ENCODE measurements around the gene MYT1. TPM values are rescaled to one million over a fixed set of nuclear protein-coding genes. Genes with fewer than 3 reads are reported as not detected.
"Not testable (repeated sequence)": the region's sequence is repeated elsewhere in the genome, so short reads cannot be mapped to it uniquely, and the experiment has no call there.

MYT1 gene
- total RNA-seq, 1 donor from 2014 or later, result 2.9 TPM

DNA sequence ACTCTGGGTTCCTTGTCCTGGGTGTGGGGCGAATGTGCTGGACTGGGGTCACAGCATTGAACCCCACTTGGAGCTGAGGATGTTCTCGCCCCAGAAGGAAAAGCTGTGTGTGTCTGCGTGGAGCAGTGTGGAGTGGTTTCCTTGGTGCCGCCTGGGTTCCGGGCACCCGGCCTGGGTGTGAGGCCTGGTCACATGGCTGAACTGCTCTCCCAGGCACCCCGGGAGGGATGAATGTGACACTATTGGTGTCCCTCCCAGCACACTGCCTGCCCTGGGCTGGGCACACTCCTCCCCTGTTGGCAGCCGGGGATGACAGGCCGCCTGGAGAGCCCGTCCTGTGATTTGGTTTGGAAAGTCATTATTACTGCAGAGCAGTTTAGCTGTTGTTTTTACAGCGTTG is 12.3 kb downstream of the MYT1 start:
- Mint-ChIP-seq H3K4me3 (no peak overlapping the region), H3K36me3 (no peaks in the 10 kb centered on the region), H3K9me3 (peaks cover 8% of the 10 kb centered on the region), H3K4me1 (ENCODE audit: unreplicated experiment) (peaks cover 4% of the 10 kb centered on the region), H3K27me3 (peaks cover 31% of the 10 kb centered on the region), H3K27ac (no peak overlapping the region)
- DNase-seq (ENCODE audit: extremely low spot score, unreplicated experiment), result no peak
- TF ChIP-seq, protein P1, sequence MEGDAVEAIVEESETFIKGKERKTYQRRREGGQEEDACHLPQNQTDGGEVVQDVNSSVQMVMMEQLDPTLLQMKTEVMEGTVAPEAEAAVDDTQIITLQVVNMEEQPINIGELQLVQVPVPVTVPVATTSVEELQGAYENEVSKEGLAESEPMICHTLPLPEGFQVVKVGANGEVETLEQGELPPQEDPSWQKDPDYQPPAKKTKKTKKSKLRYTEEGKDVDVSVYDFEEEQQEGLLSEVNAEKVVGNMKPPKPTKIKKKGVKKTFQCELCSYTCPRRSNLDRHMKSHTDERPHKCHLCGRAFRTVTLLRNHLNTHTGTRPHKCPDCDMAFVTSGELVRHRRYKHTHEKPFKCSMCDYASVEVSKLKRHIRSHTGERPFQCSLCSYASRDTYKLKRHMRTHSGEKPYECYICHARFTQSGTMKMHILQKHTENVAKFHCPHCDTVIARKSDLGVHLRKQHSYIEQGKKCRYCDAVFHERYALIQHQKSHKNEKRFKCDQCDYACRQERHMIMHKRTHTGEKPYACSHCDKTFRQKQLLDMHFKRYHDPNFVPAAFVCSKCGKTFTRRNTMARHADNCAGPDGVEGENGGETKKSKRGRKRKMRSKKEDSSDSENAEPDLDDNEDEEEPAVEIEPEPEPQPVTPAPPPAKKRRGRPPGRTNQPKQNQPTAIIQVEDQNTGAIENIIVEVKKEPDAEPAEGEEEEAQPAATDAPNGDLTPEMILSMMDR (conservative IDR thresholded peaks at IDR 0.05), result no peak

DNA sequence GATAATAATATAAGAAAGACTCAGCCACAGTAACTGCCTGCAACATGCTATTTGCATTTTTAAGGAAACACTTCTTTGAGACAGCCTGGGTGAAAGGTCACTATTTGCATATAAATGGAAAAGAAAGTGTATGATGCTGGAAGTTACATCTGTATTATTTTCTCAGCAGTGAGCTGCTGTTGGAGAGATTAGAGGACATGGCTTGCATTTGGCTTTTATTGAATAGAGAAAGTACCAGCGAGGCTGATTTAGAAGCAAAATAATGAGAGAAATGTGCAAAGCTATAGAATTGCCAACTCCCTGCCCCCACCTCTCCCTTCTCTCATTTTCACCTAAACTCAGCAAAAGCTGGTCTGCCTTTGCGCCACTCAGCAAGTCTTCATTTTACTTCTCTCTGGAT is 12.7 kb downstream of the MYT1 start:
- peaks cover 8% of the 10 kb centered on the region for H3K9me3 Mint-ChIP-seq
- H3K27me3 Mint-ChIP-seq, result peaks cover 31% of the 10 kb centered on the region
- H3K4me3 Mint-ChIP-seq, result no peak overlapping the region
- no peak overlapping the region for H3K27ac Mint-ChIP-seq
- DNase-seq (ENCODE audit: extremely low spot score, unreplicated experiment), result no peak
- H3K4me1 Mint-ChIP-seq (ENCODE audit: unreplicated experiment), result peaks cover 4% of the 10 kb centered on the region
- no peaks in the 10 kb centered on the region for H3K36me3 Mint-ChIP-seq
- TF ChIP-seq, protein P1 (conservative IDR thresholded peaks at IDR 0.05), result no peak

DNA sequence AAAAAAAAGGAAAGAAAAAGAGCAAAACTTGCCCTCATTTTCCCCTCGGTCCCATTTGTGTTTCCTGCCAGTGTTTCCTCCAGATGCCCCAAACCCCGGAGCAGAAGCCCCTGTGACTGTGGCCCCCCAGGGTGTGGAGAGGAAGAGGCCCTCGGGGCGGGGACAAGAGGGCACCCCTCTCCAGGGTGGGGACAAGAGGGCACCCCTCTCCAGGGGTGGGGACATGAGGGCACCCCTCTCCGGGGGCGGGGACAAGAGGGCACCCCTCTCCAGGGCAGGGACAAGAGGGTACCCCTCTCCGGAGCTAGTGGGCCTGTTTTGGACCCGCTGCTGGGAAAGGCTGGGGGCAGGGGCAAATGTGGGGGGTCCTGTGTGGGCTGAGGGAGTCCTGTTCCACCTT is 13.1 kb downstream of the MYT1 start:
- TF ChIP-seq, protein P1 (conservative IDR thresholded peaks at IDR 0.05), result no peak
- H3K27me3 Mint-ChIP-seq, result peaks cover 31% of the 10 kb centered on the region
- no peaks in the 10 kb centered on the region for H3K36me3 Mint-ChIP-seq
- no peak overlapping the region for H3K4me3 Mint-ChIP-seq
- no peak overlapping the region for H3K27ac Mint-ChIP-seq
- peaks cover 8% of the 10 kb centered on the region for H3K9me3 Mint-ChIP-seq
- no peak for DNase-seq (ENCODE audit: extremely low spot score, unreplicated experiment)
- H3K4me1 Mint-ChIP-seq (ENCODE audit: unreplicated experiment), result peaks cover 4% of the 10 kb centered on the region

DNA sequence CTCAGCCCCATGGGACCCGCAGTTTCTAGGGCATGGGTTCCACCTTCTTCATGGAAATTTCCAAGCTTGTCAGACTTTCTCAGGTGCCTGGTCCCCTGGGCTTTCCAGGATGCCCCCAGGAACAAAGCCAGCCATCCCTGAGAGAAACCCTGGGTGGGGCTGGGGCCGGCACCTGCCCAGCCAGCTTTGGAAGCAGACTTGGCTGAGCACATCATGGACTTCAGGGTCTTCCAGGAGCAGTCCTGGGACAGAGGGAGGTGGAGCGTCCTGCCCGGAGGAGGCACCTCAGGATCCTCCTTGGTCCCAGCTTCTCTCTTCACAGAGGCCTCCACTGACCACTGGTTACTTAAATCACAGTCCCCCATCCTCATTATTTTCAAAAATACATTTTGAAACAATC is 13.5 kb downstream of the MYT1 start:
- DNase-seq (ENCODE audit: extremely low spot score, unreplicated experiment), result no peak
- TF ChIP-seq, protein P1 (conservative IDR thresholded peaks at IDR 0.05), result no peak
- Mint-ChIP-seq H3K36me3 (no peaks in the 10 kb centered on the region), H3K4me1 (ENCODE audit: unreplicated experiment) (peaks cover 4% of the 10 kb centered on the region), H3K4me3 (no peak overlapping the region), H3K27me3 (peaks cover 30% of the 10 kb centered on the region), H3K9me3 (peaks cover 8% of the 10 kb centered on the region), H3K27ac (no peak overlapping the region)

DNA sequence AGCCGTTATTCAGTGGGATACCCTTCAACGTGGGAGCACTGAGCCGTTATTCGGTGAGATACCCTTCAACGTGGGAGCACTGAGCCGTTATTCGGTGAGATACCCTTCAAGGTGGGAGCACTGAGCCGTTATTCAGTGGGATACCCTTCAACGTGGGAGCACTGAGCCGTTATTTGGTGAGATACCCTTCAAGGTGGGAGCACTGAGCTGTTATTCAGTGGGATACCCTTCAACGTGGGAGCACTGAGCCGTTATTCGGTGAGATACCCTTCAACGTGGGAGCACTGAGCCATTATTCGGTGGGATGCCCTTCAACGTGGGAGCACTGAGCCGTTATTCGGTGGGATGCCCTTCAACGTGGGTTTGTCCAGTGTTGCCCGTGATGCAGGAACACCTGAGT is 14.7 kb downstream of the MYT1 start:
- H3K36me3 Mint-ChIP-seq; DNase-seq (ENCODE audit: extremely low spot score, unreplicated experiment); H3K4me3 Mint-ChIP-seq; H3K27ac Mint-ChIP-seq; H3K9me3 Mint-ChIP-seq; H3K4me1 Mint-ChIP-seq (ENCODE audit: unreplicated experiment): not testable (repeated sequence)
- peaks cover 27% of the 10 kb centered on the region for H3K27me3 Mint-ChIP-seq

DNA sequence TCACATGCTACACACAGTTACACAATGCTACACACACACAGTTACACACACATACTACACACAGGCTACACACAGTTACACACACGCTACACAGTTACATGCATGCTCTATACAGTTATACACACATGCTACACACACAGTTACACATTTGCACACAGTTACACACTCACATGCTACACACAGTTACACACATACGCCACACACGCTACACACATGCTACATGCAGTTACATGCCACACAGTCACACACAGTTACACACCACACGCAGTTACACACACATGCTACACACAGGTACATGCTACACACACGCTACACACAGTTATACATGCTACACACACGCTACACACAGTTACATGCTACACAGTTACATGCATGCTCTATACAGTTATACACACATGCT is 15.6 kb downstream of the MYT1 start:
- Mint-ChIP-seq H3K4me1 (ENCODE audit: unreplicated experiment) (peaks cover 4% of the 10 kb centered on the region), H3K36me3 (no peaks in the 10 kb centered on the region), H3K9me3 (peaks cover 8% of the 10 kb centered on the region), H3K4me3 (no peak overlapping the region), H3K27ac (no peak overlapping the region), H3K27me3 (peaks cover 27% of the 10 kb centered on the region)
- TF ChIP-seq, protein P1 (conservative IDR thresholded peaks at IDR 0.05), result no peak
- DNase-seq (ENCODE audit: extremely low spot score, unreplicated experiment), result no peak

All from type B pancreatic cell (in vitro differentiated cells).